GM18511 (cell line): Measurements from ENCODE around the gene BRSK1.

Experiments
- ATAC-seq: cut with Tn5 transposase; IDR thresholded peaks from one replicate; pipeline ENCODE4 v1.9.1; 2021; ENCODE audit warnings: mild to moderate bottlenecking, moderate library complexity; ENCODE audit not compliant: unreplicated experiment

The BRSK1 gene

GRCh38 chr19:55283548-55284377 is at the start of gene BRSK1:
BRSK1 (plus strand) TSS chr19:55283997; CDS start chr19:55284443, 446 bp downstream.
- no peak for ATAC-seq

- ATAC-seq = no peak
Measured at GRCh38 chr19:55238030-55238429, 45.8 kb upstream of the BRSK1 start.

GRCh38 chr19:55239004-55239403 is 44.8 kb upstream of the BRSK1 start:
- ATAC-seq = no peak

- no peak for ATAC-seq
Measured at GRCh38 chr19:55240713-55241020, 43.1 kb upstream of the BRSK1 start.

- ATAC-seq = no peak
Measured at GRCh38 chr19:55241143-55241934, 42.5 kb upstream of the BRSK1 start.

- ATAC-seq = no peak
Measured at GRCh38 chr19:55241935-55242464, 41.8 kb upstream of the BRSK1 start.

- ATAC-seq = no peak
Measured at GRCh38 chr19:55242517-55242916, 41.3 kb upstream of the BRSK1 start.

- ATAC-seq = no peak
Measured at GRCh38 chr19:55244004-55244680, 39.7 kb upstream of the BRSK1 start.

GRCh38 chr19:55245236-55245904 is 38.4 kb upstream of the BRSK1 start:
- no peak for ATAC-seq

- no peak for ATAC-seq
Measured at GRCh38 chr19:55246462-55247451, 37.0 kb upstream of the BRSK1 start.

GRCh38 chr19:55247621-55248099 is 36.1 kb upstream of the BRSK1 start:
- ATAC-seq = no peak

GRCh38 chr19:55248166-55248675 is 35.6 kb upstream of the BRSK1 start:
- no peak for ATAC-seq

GRCh38 chr19:55248704-55249103 is 35.1 kb upstream of the BRSK1 start:
- no peak for ATAC-seq

- ATAC-seq = no peak
Measured at GRCh38 chr19:55249841-55250240, 34.0 kb upstream of the BRSK1 start.

- no peak for ATAC-seq
Measured at GRCh38 chr19:55250262-55251036, 33.3 kb upstream of the BRSK1 start.

- ATAC-seq = no peak
Measured at GRCh38 chr19:55251341-55252081, 32.3 kb upstream of the BRSK1 start.

- no peak for ATAC-seq
Measured at GRCh38 chr19:55252760-55253663, 30.8 kb upstream of the BRSK1 start.
